Measurements from ENCODE around the gene FTCD. TPM values are rescaled to one million over a fixed set of nuclear protein-coding genes. Genes with fewer than 3 reads are reported as not detected.
"Not testable (repeated sequence)": the region's sequence is repeated elsewhere in the genome, so short reads cannot be mapped to it uniquely, and the experiment has no call there.

Gene FTCD
- total RNA-seq, 1 donor, result 0.36 TPM

DNA sequence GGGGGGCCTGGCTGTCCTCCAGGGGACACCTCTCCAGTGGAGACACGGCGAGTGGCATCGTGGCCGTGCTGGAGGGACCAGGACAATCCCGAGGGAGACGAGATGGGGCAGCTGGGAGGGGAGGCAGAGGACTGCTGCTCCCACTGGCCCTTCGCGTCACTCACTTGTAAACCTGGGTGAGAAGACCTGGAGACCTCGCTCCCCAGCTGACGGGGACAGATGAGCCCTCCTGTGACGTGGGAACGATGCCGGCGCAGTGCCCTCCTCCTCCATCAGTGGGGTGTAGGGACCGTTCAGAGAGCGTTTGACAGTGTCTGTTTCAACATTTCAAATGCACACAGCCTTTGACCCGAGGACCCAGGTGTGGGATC lies 24.3 kb upstream of the FTCD start:
- no peaks in the 10 kb centered on the region for H3K9me3 ChIP-seq (ENCODE audit: low read depth, low read length)
- DNase-seq (ENCODE audit: insufficient read length, low spot score, missing footprints), result no peak
- no peaks in the 10 kb centered on the region for H3K36me3 ChIP-seq (ENCODE audit: insufficient read depth, low read length)
- no peak overlapping the region for H3K4me2 ChIP-seq (ENCODE audit: insufficient read depth, low read length)
- peaks cover 3% of the 10 kb centered on the region for H3K4me1 ChIP-seq (ENCODE audit: insufficient read depth, low read length)
- H3K79me2 ChIP-seq (ENCODE audit: insufficient read depth, low read length), result no peaks in the 10 kb centered on the region
- H2AFZ ChIP-seq (ENCODE audit: low read length), result no peak overlapping the region
- TF ChIP-seq, protein P1, sequence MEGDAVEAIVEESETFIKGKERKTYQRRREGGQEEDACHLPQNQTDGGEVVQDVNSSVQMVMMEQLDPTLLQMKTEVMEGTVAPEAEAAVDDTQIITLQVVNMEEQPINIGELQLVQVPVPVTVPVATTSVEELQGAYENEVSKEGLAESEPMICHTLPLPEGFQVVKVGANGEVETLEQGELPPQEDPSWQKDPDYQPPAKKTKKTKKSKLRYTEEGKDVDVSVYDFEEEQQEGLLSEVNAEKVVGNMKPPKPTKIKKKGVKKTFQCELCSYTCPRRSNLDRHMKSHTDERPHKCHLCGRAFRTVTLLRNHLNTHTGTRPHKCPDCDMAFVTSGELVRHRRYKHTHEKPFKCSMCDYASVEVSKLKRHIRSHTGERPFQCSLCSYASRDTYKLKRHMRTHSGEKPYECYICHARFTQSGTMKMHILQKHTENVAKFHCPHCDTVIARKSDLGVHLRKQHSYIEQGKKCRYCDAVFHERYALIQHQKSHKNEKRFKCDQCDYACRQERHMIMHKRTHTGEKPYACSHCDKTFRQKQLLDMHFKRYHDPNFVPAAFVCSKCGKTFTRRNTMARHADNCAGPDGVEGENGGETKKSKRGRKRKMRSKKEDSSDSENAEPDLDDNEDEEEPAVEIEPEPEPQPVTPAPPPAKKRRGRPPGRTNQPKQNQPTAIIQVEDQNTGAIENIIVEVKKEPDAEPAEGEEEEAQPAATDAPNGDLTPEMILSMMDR (IDR thresholded peaks at IDR 0.05; ENCODE audit: extremely low read depth, low read depth, low read length), result no peak
- no peaks in the 10 kb centered on the region for H3K27me3 ChIP-seq (ENCODE audit: insufficient read depth, low read length)
- no peaks in the 10 kb centered on the region for H4K20me1 ChIP-seq (ENCODE audit: insufficient read depth, low read length)
- no peak overlapping the region for H3K4me3 ChIP-seq (ENCODE audit: insufficient read depth, low read length)
- H3K27ac ChIP-seq (ENCODE audit: low read depth, low read length), result no peak overlapping the region

- Histone ChIP-seq H2AFZ (ENCODE audit: low read length) (no peak overlapping the region), H3K27me3 (ENCODE audit: insufficient read depth, low read length) (no peaks in the 10 kb centered on the region), H3K4me3 (ENCODE audit: insufficient read depth, low read length) (no peak overlapping the region), H3K9me3 (ENCODE audit: low read depth, low read length) (no peaks in the 10 kb centered on the region), H4K20me1 (ENCODE audit: insufficient read depth, low read length) (no peaks in the 10 kb centered on the region), H3K27ac (ENCODE audit: low read depth, low read length) (no peak overlapping the region), H3K79me2 (ENCODE audit: insufficient read depth, low read length) (no peaks in the 10 kb centered on the region), H3K36me3 (ENCODE audit: insufficient read depth, low read length) (no peaks in the 10 kb centered on the region), H3K4me2 (ENCODE audit: insufficient read depth, low read length) (no peak overlapping the region), H3K4me1 (ENCODE audit: insufficient read depth, low read length) (peaks cover 2% of the 10 kb centered on the region)
- no peak for DNase-seq (ENCODE audit: insufficient read length, low spot score, missing footprints)
- TF ChIP-seq, protein P1 (IDR thresholded peaks at IDR 0.05; ENCODE audit: extremely low read depth, low read depth, low read length), result no peak
Measured at GRCh38 chr21:46178961-46179360, 23.6 kb upstream of the FTCD start.

- not testable (repeated sequence) for H3K79me2 ChIP-seq (ENCODE audit: insufficient read depth, low read length)
Measured at GRCh38 chr21:46176443-46177129, 21.2 kb upstream of the FTCD start.

DNA sequence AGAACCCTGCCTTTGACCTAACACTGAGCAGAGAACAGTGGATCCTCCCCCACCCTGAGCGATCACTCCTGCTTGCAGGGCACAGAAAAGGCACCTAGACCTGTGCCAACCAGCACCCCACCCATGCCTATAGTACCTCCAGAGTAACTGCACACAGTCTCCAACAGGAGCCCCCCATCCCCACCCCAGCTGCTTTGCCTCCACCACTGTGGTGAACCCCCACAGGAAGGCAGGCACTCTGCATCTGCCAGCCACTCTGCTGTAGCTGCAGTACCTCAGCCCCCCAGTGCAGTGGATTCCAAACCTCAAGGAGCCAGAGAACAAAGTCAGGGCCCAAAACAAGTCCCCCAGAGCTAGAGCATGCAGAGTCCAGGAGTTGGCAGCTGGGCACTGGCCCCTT lies 18.2 kb upstream of the FTCD start:
- Histone ChIP-seq H3K4me2 (ENCODE audit: insufficient read depth, low read length) (no peak overlapping the region), H3K4me3 (ENCODE audit: insufficient read depth, low read length) (no peak overlapping the region), H3K27ac (ENCODE audit: low read depth, low read length) (no peak overlapping the region), H3K79me2 (ENCODE audit: insufficient read depth, low read length) (no peaks in the 10 kb centered on the region), H2AFZ (ENCODE audit: low read length) (no peak overlapping the region), H4K20me1 (ENCODE audit: insufficient read depth, low read length) (no peaks in the 10 kb centered on the region), H3K27me3 (ENCODE audit: insufficient read depth, low read length) (no peaks in the 10 kb centered on the region), H3K4me1 (ENCODE audit: insufficient read depth, low read length) (no peaks in the 10 kb centered on the region), H3K36me3 (ENCODE audit: insufficient read depth, low read length) (no peaks in the 10 kb centered on the region), H3K9me3 (ENCODE audit: low read depth, low read length) (peaks cover 3% of the 10 kb centered on the region)
- TF ChIP-seq, protein P1 (IDR thresholded peaks at IDR 0.05; ENCODE audit: extremely low read depth, low read depth, low read length), result no peak
- no peak for DNase-seq (ENCODE audit: insufficient read length, low spot score, missing footprints)

More at GRCh38 chr21:46176443-46177129, 21.2 kb upstream of the FTCD start:
- H3K4me1 ChIP-seq (ENCODE audit: insufficient read depth, low read length); H3K4me2 ChIP-seq (ENCODE audit: insufficient read depth, low read length); H3K27ac ChIP-seq (ENCODE audit: low read depth, low read length); DNase-seq (ENCODE audit: insufficient read length, low spot score, missing footprints); H3K9me3 ChIP-seq (ENCODE audit: low read depth, low read length); H2AFZ ChIP-seq (ENCODE audit: low read length); H4K20me1 ChIP-seq (ENCODE audit: insufficient read depth, low read length); H3K36me3 ChIP-seq (ENCODE audit: insufficient read depth, low read length); H3K27me3 ChIP-seq (ENCODE audit: insufficient read depth, low read length); H3K4me3 ChIP-seq (ENCODE audit: insufficient read depth, low read length): not testable (repeated sequence)
